Fibroblast of lung (primary cell): ENCODE measurements around the gene TRIP13.

Experiments
- EZH2 ChIP-seq: IDR thresholded peaks from 2 replicates; pipeline ENCODE4 v1.5.1; 2012; ENCODE audit warnings: low read length, control low read depth, mild to moderate bottlenecking; ENCODE audit errors: missing control alignments
- TF ChIP-seq, protein P1 (sequence below), 2 donors: IDR thresholded peaks in 1 of 2; conservative IDR thresholded peaks in 1 of 2; 1 replicate in 1 of 2; 2 replicates in 1 of 2; pipeline ENCODE4 v1.5.1; 2011 to 2012; ENCODE audit warnings: low read length in 2 of 2, control low read depth in 1 of 2, inconsistent platforms in 1 of 2, low read depth in 1 of 2, mild to moderate bottlenecking in 1 of 2

DNA sequence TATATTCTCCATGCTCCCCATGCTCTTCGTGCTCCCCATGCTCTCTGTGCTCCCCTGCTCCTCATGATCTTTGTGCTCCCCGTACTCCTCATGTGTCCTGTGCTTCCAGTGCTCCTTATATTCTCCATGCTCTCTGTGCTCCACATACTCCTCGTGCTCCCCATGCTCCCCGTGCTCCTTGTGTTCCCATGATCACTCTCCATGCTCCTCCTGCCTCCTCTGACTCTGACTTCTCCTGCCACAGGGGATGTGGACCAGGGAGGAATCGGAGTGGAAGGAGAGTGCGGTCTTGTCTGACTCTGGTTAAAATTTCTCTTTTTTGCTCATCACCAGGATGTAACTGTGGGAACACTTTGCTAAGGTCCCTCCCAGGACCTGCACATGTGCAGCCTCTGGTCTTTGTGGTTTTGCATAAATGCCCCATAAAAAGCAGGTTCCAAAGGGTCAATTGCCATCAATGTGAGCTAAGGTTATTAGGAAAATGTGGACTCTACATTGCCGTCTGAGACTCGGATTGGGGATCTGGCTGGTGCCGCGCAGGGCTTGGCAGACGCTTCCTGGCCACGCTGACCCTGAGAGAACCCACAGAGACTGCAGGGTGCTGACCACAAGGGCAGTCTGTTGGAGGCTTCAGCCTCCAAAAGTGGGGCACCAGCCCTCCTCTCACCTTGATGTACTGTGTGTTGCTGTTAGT, 52.5 kb downstream of the TRIP13 start:
- no peak for TF ChIP-seq EZH2
- TF ChIP-seq, protein P1, sequence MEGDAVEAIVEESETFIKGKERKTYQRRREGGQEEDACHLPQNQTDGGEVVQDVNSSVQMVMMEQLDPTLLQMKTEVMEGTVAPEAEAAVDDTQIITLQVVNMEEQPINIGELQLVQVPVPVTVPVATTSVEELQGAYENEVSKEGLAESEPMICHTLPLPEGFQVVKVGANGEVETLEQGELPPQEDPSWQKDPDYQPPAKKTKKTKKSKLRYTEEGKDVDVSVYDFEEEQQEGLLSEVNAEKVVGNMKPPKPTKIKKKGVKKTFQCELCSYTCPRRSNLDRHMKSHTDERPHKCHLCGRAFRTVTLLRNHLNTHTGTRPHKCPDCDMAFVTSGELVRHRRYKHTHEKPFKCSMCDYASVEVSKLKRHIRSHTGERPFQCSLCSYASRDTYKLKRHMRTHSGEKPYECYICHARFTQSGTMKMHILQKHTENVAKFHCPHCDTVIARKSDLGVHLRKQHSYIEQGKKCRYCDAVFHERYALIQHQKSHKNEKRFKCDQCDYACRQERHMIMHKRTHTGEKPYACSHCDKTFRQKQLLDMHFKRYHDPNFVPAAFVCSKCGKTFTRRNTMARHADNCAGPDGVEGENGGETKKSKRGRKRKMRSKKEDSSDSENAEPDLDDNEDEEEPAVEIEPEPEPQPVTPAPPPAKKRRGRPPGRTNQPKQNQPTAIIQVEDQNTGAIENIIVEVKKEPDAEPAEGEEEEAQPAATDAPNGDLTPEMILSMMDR (conservative IDR thresholded peaks at IDR 0.05 in 1 of 2, IDR thresholded peaks at IDR 0.05 in 1 of 2; ENCODE audit: low read depth in 1 of 2, low read length in 2 of 2), result no peak
